ENCODE results near the gene PHACTR3.

Gene PHACTR3

GRCh38 chr20:59676126-59676850 lies 71.9 kb downstream of the PHACTR3 start:
- DNase-seq = no peak

- DNase-seq = no peak
These were observed 72.5 kb downstream of the PHACTR3 start for GRCh38 chr20:59676851-59677182.

GRCh38 chr20:59677586-59677985 lies 73.2 kb downstream of the PHACTR3 start:
- no peak for DNase-seq

- DNase-seq = no peak
These were observed 73.9 kb downstream of the PHACTR3 start for GRCh38 chr20:59678288-59678687.

GRCh38 chr20:59678951-59679350 lies 74.6 kb downstream of the PHACTR3 start:
- DNase-seq = no peak

- DNase-seq = no peak
These were observed 75.9 kb downstream of the PHACTR3 start for GRCh38 chr20:59680148-59680650.

GRCh38 chr20:59680852-59681251 lies 76.5 kb downstream of the PHACTR3 start:
- no peak for DNase-seq

- DNase-seq = no peak
These were observed 78.3 kb downstream of the PHACTR3 start for GRCh38 chr20:59682603-59683002.

GRCh38 chr20:59683181-59683580 lies 78.8 kb downstream of the PHACTR3 start:
- DNase-seq = no peak

GRCh38 chr20:59684685-59685242 lies 80.4 kb downstream of the PHACTR3 start:
- no peak for DNase-seq

- DNase-seq = no peak
These were observed 82.3 kb downstream of the PHACTR3 start for GRCh38 chr20:59686404-59687346.

GRCh38 chr20:59688356-59688755 lies 84.0 kb downstream of the PHACTR3 start:
- DNase-seq = no peak

- DNase-seq = no peak
These were observed 84.7 kb downstream of the PHACTR3 start for GRCh38 chr20:59688999-59689398.

- DNase-seq = no peak
These were observed 85.8 kb downstream of the PHACTR3 start for GRCh38 chr20:59690101-59690500.

GRCh38 chr20:59690976-59691375 lies 86.6 kb downstream of the PHACTR3 start:
- DNase-seq = no peak

GRCh38 chr20:59692139-59692538 lies 87.8 kb downstream of the PHACTR3 start:
- DNase-seq = no peak

GRCh38 chr20:59693587-59693986 lies 89.2 kb downstream of the PHACTR3 start:
- no peak for DNase-seq

- DNase-seq = no peak
These were observed 92.1 kb downstream of the PHACTR3 start for GRCh38 chr20:59696476-59696875.

- no peak for DNase-seq
These were observed 92.7 kb downstream of the PHACTR3 start for GRCh38 chr20:59697068-59697467.

- no peak for DNase-seq
These were observed 94.3 kb downstream of the PHACTR3 start for GRCh38 chr20:59698598-59698997.

- DNase-seq = no peak
These were observed 96.9 kb downstream of the PHACTR3 start for GRCh38 chr20:59701236-59701635.

GRCh38 chr20:59703046-59703445 lies 98.7 kb downstream of the PHACTR3 start:
- DNase-seq = no peak

GRCh38 chr20:59705651-59706399 lies 101.5 kb downstream of the PHACTR3 start:
- DNase-seq = no peak
